HG02588 (cell line): Measurements from ENCODE around the gene NACC2.

Source experiments
- ATAC-seq: cut with Tn5 transposase; IDR thresholded peaks from one replicate; pipeline ENCODE4 v1.9.1; 2021; ENCODE audit warnings: mild to moderate bottlenecking, moderate library complexity; ENCODE audit not compliant: unreplicated experiment

Gene NACC2

GRCh38 chr9:136095070-136096058 lies at the start of gene NACC2:
Gene NACC2, minus strand, starts transcription at chr9:136095289. Its CDS starts 44,768 bp downstream, at chr9:136050521.
- no peak for ATAC-seq

DNA sequence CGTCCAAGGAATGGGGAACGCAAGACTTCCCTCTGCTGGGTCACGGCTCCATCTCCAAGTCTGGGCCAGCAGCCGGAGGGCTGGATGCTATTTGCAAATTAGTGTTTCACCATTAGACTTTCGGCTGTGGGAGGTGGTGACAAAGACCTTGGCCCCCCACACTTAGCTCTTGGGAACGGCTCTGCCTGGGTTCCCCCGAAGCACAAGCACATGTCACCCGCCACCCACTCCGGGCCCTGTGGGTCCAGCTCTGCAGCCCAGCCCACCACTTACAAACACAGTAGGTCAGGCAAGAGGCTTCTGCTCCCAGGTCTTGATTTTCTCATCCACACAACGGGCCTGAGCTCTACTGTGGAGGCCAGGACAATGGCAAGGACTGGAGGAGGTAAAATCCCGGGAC lies 49.4 kb upstream of the NACC2 start:
- no peak for ATAC-seq

- ATAC-seq = no peak
These were observed 48.3 kb upstream of the NACC2 start for GRCh38 chr9:136143215-136144001.

- ATAC-seq = no peak
These were observed 47.7 kb upstream of the NACC2 start for GRCh38 chr9:136142859-136143214.

GRCh38 chr9:136142414-136142796 lies 47.3 kb upstream of the NACC2 start:
- no peak for ATAC-seq

DNA sequence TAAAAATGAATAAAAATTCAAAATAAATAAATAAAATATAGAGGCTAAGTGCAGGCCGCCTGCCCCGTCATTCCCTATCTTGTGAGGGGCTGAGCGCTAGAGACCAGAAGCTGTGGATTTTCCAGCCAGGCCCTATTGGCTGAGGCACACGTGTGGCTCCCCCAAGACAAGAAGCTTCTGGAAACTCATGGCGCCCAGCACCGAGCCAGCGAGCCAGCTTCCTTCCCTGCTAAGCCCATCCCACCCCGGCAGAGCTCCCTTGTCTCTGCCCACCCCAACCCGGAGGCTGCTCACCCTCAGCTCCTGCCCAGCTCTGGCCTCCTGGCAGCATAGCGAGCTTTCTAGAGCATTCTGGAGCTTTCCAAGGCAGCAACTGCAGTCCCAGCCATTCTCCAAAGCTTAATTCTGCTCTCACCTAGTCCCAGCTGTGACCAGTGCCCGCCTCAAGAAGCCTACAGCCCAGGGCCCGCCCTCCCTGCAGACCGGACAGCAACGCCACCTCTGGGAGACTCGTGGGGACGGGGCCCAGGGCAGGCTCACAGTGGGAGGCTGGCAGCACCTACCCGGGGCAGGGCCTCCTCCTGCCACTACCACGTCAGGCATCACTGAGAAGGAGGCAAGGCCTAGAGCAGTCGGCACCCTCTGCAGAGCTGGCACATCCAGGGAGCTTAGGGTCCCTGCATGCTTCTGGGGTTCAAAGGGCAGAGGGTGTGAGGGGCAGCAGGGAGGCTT lies 46.8 kb upstream of the NACC2 start:
- ATAC-seq = no peak

GRCh38 chr9:136140966-136141365 lies 45.9 kb upstream of the NACC2 start:
- ATAC-seq = no peak

DNA sequence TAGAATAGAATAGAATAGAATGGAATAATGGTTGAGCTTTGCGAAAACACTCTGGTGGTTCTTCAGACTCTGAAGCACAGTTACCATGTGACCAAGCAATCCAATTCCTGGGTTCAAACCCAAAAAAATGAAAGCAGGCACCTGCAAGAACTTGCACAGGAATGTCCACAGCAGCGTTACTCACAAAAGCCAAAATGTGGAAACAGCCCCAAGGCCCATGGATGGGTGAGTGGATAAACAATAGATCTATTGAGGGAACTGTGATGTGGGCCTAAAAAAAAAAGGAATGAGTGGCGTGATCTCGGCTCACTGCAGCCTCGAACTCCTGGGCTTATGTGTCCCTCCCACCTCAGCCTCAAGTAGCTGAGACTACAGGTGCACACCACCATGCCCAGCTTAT lies 45.0 kb upstream of the NACC2 start:
- ATAC-seq = no peak

GRCh38 chr9:136138566-136138965 lies 43.5 kb upstream of the NACC2 start:
- no peak for ATAC-seq

DNA sequence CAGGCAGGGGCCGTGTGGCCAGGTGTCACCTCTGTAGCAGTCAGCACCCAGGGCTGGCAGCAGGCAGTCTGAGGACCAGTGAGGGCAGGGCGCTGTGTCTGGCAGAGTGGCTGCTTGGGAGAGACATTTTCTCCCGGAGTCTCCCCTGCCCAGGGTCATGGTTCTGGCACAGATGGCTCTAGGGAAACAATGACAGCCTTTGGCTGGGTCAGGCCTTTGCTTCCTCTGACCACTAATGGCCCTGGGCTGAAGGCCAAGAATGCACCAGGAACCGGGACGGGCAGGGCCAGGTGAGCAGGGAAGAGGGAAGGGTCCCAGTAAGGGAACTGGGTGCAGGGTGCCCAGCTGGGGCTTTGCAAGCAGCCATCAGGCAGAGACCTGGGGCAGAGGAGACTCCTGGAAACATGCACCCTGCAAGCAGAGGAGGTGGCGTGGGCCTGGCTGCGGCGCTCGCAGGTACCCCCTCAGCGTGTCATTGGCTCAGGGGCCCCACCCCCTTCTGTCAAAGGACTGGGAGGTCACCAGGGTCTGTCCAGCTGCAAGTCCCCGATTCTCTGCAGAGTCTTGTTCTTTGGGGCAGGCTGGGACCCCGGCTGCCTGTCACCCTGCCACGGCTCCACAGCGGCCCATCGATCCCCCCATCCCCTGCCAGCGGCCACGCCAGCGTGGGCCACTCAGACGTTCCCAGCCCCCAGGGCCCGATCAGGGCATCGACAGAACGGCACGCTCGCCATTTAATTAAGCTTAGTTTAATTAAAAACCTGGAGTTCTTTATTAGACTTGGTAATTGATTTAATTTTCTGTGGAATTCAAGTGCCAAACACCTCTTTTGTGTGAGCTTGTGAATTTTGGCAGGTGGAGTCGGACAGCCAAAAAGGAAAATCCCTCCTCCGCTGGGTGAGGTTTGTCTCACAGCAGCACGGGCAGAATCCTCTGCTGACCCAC lies 42.5 kb upstream of the NACC2 start:
- ATAC-seq = no peak

DNA sequence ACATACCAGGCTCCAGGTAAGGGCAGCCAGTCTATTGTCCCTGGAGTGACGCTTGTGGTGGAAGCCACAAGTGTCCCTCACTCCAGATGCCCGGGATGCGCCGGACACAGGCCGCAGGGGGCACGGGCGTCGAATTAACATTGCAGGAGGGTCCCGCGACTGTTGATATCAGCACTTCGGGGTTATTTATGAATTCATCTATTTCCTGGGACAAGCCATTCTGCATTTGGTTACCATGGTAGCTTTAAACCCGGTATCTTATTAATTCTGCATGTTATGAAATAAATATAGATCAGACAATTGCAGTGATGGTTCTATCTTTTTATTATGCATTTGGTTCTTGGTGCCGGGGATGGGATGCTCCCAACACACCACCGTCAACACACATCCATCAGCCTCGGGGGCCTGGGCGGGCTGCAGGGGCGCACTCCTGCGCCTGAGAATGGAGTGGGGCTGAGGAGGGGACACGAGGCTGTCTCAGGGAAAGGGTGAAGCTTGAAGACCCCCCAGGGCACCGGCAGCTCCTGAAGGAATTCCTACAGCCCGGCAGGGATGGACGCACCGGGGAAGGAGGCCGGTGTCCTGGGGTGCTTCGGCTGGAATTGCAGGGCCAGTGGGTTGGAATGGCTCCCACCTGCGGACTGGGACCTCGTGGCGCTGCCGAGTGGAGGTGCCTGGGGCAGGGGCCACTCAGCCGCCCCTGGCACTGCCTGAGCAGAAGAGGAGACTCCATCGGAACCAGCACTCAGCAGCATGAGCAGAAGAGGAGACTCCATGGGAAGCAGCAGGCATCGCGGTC lies 41.2 kb upstream of the NACC2 start:
- ATAC-seq = no peak

DNA sequence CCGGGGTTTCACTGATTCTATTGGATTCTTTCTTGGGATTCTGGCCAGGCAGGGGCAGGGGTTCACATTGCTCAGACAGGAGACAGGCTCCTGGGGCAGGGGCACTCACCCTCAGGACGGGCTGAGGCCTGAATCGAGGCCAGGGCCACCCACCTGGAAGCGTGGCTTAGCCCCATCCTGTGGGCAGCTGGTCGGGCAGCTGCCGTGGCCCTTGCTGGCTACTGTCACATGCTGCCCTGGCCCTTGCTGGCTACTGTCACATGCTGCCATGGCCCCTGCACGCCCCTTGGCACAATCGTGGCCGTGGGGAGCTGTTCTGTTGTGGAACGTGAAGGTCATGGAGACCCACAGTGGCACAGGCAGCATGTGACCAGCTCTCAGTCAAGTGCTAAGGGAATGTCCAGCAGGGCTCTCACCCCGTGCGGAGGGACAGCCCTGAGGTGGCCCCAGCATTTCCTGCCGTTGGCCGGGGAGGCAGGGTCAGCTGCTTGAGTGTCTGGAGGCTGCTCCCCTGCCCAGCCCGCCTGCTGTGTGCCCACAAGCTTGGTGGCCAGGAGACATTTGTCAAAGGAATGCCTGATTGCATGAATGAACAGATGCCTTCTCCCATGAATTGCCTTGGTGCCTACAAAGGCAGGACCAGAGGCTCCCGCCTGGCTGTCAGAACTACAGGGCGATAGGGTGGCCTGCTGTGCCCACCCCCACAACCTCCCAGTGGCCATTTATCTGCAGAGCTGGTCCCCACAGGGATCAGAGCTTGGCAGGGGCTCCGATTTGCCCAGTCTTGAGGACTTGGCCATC lies 40.4 kb upstream of the NACC2 start:
- no peak for ATAC-seq

- ATAC-seq = no peak
These were observed 38.9 kb upstream of the NACC2 start for GRCh38 chr9:136133959-136134484.

DNA sequence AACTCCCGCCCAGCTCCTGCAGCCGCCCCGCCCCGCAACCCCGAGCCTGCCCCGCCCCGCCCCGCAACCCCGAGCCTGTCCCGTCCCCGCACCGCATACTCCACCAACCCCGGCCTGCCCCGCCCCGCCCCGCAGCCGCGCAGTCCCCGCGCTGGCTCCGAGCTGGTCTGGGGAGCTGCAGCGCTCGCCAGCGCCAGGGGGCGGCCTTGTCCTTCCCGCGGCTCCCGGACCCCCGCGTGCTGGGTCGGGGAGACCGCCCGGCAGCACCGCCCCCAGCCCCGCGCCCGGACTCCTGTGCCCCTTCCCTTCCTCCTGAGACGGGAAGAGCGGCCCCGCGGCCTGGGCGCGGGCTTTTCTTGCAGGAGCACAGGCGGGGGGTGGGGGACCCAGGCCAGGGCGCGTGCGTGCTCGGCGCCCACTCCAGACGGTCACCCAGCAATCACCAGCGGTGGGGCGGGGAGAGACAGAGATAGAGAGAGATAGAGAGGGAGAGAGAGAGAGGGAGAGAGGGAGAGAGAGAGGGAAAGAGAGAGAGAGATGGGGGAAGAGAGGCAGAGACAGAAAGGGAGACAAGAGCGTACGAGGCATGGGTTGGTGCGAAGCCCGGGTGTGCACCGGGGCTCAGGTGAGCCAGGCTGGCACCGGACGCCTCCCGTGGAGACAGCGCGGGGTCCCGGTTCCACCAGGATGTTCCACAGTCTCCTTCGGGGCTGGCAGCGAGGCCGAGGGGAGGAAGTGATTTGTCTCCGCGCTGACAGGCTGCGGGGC lies 38.3 kb upstream of the NACC2 start:
- no peak for ATAC-seq

- no peak for ATAC-seq
These were observed 37.5 kb upstream of the NACC2 start for GRCh38 chr9:136132512-136133050.

GRCh38 chr9:136131629-136132511 lies 36.8 kb upstream of the NACC2 start:
- ATAC-seq = no peak
